Stomach (tissue), 4 donors: ENCODE measurements around the gene CTNND1.

Source experiments
- EP300 ChIP-seq: sonication (generic); formaldehyde crosslinking; IDR thresholded peaks from one replicate; pipeline ENCODE4 v1.6.1; 2017; ENCODE audit warnings: antibody characterized with exemption
- POLR2A ChIP-seq, 4 donors: fragments of 450-650 bp; IDR thresholded peaks; one replicate each; pipeline ENCODE4 v1.6.1; 2016; ENCODE audit warnings: antibody characterized with exemption in 4 of 4, control low read depth in 2 of 4, mild to moderate bottlenecking in 1 of 4, moderate library complexity in 1 of 4
- POLR2AphosphoS5 ChIP-seq, 3 donors: sonication (generic); formaldehyde crosslinking; IDR thresholded peaks; one replicate each; pipeline ENCODE4 v1.6.1; 2016; ENCODE audit warnings: antibody characterized with exemption in 3 of 3
- TF ChIP-seq, protein P1 (sequence below), 7 experiments: fragments of 450-650 bp in 4 of 7; fragments of 200-600 bp in 3 of 7; sonication (generic) in 3 of 7; IDR thresholded peaks; one replicate each; pipeline ENCODE4 v1.5.1; 2016 to 2019; ENCODE audit warnings: antibody characterized with exemption in 7 of 7, control low read depth in 2 of 7, mild to moderate bottlenecking in 1 of 7

DNA sequence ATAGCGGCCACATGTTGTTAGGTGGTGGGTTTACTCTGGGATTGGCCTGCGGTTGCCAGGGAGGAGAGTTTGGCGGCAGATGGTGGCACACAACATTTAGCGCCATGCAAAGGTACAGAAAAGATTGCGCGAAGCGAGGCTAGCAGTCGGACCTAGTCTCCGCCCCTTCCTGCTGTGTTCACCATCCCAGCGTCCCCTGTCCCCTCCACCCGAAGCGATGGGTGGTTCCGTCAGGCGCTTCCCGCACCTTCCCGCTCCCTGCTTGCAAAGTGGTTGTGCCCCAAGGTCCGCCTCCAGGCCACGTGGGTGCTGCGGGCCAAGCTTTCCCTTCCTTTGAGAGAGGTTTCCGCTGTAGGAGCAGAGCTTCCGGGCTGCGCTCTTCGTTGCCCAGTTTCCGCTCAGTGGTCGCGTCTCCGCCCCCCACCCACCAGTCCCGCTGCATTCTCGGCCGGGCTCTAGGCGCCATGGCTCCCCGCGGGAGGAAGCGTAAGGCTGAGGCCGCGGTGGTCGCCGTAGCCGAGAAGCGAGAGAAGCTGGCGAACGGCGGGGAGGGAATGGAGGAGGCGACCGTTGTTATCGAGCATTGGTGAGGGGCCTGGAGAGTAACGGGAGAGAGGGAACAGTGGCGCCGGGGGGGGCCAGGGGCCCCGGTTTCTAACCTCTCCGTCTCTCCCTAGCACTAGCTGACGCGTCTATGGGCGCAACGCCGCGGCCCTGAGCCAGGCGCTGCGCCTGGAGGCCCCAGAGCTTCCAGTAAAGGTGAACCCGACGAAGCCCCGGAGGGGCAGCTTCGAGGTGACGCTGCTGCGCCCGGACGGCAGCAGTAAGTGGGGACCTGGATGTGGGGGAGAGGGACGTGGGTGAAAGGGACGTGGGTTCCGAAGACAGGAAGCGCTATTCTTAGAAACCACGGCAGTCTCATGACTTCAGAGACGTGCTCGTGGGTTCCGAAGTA lies 20.2 kb upstream of the CTNND1 start, which contains the start of gene SELENOH:
- TF ChIP-seq, protein P1, sequence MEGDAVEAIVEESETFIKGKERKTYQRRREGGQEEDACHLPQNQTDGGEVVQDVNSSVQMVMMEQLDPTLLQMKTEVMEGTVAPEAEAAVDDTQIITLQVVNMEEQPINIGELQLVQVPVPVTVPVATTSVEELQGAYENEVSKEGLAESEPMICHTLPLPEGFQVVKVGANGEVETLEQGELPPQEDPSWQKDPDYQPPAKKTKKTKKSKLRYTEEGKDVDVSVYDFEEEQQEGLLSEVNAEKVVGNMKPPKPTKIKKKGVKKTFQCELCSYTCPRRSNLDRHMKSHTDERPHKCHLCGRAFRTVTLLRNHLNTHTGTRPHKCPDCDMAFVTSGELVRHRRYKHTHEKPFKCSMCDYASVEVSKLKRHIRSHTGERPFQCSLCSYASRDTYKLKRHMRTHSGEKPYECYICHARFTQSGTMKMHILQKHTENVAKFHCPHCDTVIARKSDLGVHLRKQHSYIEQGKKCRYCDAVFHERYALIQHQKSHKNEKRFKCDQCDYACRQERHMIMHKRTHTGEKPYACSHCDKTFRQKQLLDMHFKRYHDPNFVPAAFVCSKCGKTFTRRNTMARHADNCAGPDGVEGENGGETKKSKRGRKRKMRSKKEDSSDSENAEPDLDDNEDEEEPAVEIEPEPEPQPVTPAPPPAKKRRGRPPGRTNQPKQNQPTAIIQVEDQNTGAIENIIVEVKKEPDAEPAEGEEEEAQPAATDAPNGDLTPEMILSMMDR (IDR thresholded peaks at IDR 0.05): peak in 1 of 7 experiments; percentile 9
- TF ChIP-seq EP300 (no peak), POLR2A (IDR thresholded peaks at IDR 0.05) (peak in 1 of 4 donors; percentile 59), POLR2AphosphoS5 (IDR thresholded peaks at IDR 0.05) (peak; percentile 89 to 99 (median 96))
